ENCODE results near the gene PIM1. TPM values are rescaled to one million over a fixed set of nuclear protein-coding genes. Genes with fewer than 3 reads are reported as not detected.
"Not testable (repeated sequence)": the region's sequence is repeated elsewhere in the genome, so short reads cannot be mapped to it uniquely, and the experiment has no call there.

The PIM1 gene
- total RNA-seq, 4 donors from 2014 or later = 13.1 to 54.5 (median 22.2) TPM

DNA sequence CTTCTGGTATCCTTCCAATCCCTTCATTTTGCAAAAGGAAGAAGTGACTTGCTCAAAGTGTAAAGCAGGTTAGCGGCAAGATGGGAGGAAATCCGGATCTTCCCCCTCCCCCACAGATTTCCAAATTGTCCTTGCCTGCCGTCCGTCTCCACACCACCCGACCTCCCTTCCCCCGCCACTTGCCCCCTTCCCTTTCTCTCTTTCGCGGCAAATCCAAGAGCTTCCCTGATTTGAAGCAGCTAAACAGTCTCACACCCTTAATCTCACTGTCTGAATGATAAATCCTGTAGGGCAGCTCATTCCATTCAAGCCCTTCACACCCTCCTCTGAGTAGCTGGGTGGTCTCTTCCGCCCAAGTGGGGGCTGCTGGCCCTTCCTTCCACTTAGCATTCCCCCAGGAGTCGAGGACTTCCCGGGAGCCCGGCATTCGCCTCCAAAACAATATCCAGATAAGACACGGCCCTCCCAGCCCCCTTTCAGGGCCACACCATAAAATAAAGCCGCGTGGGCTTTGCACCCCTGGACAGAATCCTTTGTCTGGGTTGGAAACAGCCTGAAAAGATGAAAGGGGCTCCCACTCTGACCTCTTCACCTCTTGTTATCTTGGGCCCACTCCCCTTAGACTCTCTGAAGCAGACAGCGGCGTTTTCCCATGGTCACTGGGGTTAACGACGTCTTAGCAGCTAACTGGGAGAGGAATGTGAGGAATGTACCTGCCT is 44.0 kb upstream of the PIM1 start:
- Histone ChIP-seq H3K36me3 (no peaks in the 10 kb centered on the region), H3K4me3 (replicated peaks in 1 of 3) (no peak overlapping the region), H3K27me3 (no peaks in the 10 kb centered on the region), H3K4me1 (peaks cover 14 to 40% of the 10 kb centered on the region in 2 donors), H3K27ac (peak overlapping the region; percentile 68 to 85 (median 75)), H3K9me3 (no peaks in the 10 kb centered on the region)
- DNase-seq = peak; percentile 61 to 67
- intact Hi-C loops (cut with DNase I) = no loop called here
- TF ChIP-seq POLR2A (IDR thresholded peaks at IDR 0.05) = peak in 1 of 2 donors; percentile 64
- TF ChIP-seq, protein P1, sequence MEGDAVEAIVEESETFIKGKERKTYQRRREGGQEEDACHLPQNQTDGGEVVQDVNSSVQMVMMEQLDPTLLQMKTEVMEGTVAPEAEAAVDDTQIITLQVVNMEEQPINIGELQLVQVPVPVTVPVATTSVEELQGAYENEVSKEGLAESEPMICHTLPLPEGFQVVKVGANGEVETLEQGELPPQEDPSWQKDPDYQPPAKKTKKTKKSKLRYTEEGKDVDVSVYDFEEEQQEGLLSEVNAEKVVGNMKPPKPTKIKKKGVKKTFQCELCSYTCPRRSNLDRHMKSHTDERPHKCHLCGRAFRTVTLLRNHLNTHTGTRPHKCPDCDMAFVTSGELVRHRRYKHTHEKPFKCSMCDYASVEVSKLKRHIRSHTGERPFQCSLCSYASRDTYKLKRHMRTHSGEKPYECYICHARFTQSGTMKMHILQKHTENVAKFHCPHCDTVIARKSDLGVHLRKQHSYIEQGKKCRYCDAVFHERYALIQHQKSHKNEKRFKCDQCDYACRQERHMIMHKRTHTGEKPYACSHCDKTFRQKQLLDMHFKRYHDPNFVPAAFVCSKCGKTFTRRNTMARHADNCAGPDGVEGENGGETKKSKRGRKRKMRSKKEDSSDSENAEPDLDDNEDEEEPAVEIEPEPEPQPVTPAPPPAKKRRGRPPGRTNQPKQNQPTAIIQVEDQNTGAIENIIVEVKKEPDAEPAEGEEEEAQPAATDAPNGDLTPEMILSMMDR (IDR thresholded peaks at IDR 0.05) = no peak
- 26 to 33% methylated on average over 20 of the region's 20 CpGs for WGBS, 2 donors

DNA sequence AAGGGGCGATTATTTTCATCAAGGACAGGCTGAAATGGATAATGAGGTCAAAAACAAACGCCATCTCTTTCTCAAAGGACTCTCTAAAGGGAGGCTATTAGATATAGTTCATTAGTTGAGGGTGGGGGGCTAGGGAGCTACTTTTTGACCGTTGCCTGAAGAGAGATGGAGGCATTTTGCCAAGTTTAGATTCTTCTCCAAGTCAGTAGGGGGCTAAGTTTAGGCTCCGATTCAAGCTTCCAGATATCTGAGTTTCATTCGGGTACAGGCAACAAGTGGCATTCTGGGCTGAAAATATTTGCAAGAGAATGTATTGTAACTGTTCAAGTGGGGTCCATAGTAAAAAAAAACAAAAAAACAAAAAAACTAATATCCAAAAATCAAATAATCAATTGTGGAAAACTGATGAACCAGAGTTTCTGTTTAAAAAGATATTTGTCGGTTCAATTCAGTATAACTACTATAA is 43.4 kb upstream of the PIM1 start:
- intact Hi-C loops (cut with DNase I) = no loop called here
- DNase-seq = no peak
- Histone ChIP-seq H3K27me3 (no peaks in the 10 kb centered on the region), H3K4me1 (peaks cover 14 to 46% of the 10 kb centered on the region in 2 donors), H3K9me3 (no peaks in the 10 kb centered on the region), H3K27ac (peak overlapping the region; percentile 68 to 85 (median 75)), H3K36me3 (no peaks in the 10 kb centered on the region), H3K4me3 (replicated peaks in 1 of 3) (no peak overlapping the region)
- 36% methylated on average over 6 of the region's 6 CpGs for WGBS, 2 donors
- no peak for TF ChIP-seq POLR2A (IDR thresholded peaks at IDR 0.05)
- TF ChIP-seq, protein P1 (IDR thresholded peaks at IDR 0.05) = peak in 2 of 6 experiments; percentile 7 to 34

DNA sequence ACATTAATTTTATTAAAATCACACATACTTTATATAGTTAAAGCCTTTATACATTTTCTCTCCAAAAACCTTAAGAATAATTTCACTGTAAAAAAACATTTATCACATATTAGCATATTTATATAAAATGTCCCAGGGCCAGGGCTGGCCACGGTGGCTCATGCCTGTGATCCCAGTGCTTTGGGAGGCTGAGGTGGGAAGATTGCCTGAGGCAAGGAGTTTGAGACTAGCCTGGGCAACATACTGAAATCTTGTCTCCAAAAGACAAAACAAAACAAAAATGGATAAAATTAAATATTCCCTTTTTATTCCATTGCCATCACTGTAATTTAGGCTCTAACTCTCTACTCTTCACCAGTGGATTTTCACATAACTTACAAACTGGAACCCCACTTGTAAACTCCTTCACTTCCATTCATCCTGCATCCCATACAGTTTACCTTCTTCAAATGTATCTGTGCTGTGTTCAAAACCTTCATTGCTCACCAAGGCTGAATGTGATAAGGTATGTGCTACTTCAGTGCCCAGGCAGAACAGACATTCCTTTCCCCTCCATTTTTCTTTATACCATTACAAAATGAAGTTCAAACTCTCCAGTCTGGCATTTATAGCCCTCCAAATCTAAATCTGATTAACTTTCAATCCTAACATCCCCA is 42.9 kb upstream of the PIM1 start:
- no peaks in the 10 kb centered on the region for H3K9me3 ChIP-seq
- no peak overlapping the region for H3K4me3 ChIP-seq (replicated peaks in 1 of 3)
- H3K36me3 ChIP-seq = no peaks in the 10 kb centered on the region
- TF ChIP-seq, protein P1 (IDR thresholded peaks at IDR 0.05) = no peak
- TF ChIP-seq POLR2A (IDR thresholded peaks at IDR 0.05) = no peak
- intact Hi-C loops (cut with DNase I) = no loop called here
- H3K27me3 ChIP-seq = no peaks in the 10 kb centered on the region
- WGBS, 2 donors = 74 to 85% methylated on average over 1 of the region's 1 CpG
- H3K27ac ChIP-seq = peak overlapping the region; percentile 68 to 85 (median 75)
- DNase-seq = no peak
- H3K4me1 ChIP-seq = peaks cover 14 to 51% of the 10 kb centered on the region in 2 donors

DNA sequence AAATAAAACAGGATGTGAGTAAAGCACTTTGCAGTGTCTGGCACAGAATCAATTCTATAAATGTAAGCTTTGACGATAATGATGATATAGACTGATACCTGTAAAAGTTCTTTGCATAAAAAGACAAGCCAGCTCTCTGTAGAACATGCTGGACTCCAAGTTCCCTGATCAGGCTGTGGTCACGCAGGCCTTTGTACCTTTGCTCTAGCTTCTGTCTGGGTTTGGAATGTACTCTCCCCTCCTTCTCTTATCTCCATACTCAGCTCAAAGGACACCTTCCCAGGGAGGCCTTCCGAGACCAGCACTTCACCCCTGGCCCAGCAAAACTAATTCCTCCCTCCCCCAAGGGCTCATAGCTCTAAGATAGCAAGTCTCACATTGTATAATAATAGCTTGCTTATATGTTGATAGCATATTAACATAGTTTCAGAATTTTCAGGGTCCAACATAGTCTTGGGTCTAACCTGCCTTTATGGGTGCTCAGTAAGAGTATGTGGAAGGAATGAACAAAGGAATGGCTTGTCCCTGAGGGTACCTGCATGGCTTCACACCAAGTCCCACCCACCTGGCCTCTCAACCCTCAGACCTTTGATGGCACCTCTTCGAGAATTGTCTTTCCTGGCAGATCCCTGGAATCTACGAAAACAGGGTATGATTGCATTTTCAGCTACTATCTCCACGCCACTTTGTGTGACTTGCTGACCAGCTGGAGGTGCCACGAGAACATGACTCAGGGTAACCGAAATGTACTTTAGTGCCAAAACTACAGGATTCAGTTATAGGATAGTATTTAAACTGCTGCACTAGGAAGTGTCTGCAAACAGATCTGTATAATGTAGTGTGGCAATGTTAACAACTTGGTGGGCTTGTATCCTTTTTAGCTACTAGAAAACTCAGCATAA is 41.7 kb upstream of the PIM1 start:
- no peak for DNase-seq
- 82 to 91% methylated on average over 8 of the region's 8 CpGs for WGBS, 2 donors
- no peaks in the 10 kb centered on the region for H3K36me3 ChIP-seq
- TF ChIP-seq, protein P1 (IDR thresholded peaks at IDR 0.05) = no peak
- H3K27me3 ChIP-seq = no peaks in the 10 kb centered on the region
- H3K9me3 ChIP-seq = no peaks in the 10 kb centered on the region
- H3K27ac ChIP-seq = peak overlapping the region in 2 of 3 donors; percentile 18 to 28
- no peak overlapping the region for H3K4me3 ChIP-seq (replicated peaks in 1 of 3)
- intact Hi-C loops (cut with DNase I) = no loop called here
- peaks cover 14 to 51% of the 10 kb centered on the region in 2 donors for H3K4me1 ChIP-seq

DNA sequence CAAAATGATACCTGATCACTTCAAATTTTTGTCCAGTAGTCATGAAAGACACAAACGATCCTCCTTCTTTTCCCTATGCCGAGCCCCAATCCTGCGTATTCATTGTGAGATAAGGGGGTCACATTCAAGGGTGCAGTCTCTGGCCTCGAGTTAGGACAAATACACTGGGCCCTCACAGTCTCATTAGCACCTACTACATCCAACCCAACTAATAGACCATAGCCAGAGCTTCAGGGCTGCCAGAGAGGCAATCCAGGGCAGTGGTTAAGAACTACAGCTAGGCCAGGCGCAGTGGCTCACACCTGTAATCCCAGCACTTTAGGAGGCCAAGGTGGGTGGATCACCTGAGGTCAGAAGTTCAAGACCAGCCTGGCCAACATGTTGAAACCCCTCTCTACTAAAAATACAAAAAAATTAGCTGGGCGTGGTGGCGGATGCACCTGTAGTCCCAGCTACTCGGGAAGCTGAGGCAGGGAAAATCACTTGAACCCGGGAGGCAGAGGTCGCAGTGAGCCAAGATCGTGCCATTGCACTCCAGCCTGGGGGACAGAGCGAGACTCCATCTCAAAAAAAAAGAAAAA is 41.0 kb upstream of the PIM1 start:
- WGBS, 2 donors = 91 to 93% methylated on average over 12 of the region's 12 CpGs
- H3K4me3 ChIP-seq (replicated peaks in 1 of 3); H3K36me3 ChIP-seq; H3K27me3 ChIP-seq; DNase-seq; H3K9me3 ChIP-seq; intact Hi-C loops (cut with DNase I): not testable (repeated sequence)
- peaks cover 14 to 51% of the 10 kb centered on the region in 2 donors for H3K4me1 ChIP-seq
- peak overlapping the region in 1 of 3 donors; percentile 18 for H3K27ac ChIP-seq
